Measurements from ENCODE around the gene ENDOV. TPM values are rescaled to one million over a fixed set of nuclear protein-coding genes. Genes with fewer than 3 reads are reported as not detected.

Gene ENDOV
- total and polyA plus RNA-seq, 2 donors (not counting 1 experiment from before 2014, with no cell fraction given): 13.1 to 28.7 TPM

- H3K4me1 ChIP-seq (ENCODE audit: control insufficient read depth, extremely low read depth, insufficient read depth, low read length): peaks cover 6% of the 10 kb centered on the region
These were observed 43.0 kb downstream of the ENDOV start for GRCh38 chr17:80458016-80458415.

GRCh38 chr17:80459234-80459633 is 44.3 kb downstream of the ENDOV start:
- TF ChIP-seq CTCF (conservative IDR thresholded peaks at IDR 0.05 in 1 of 2, IDR thresholded peaks at IDR 0.05 in 1 of 2; ENCODE audit: low read depth in 1 of 2, low read length in 2 of 2) (no peak), EZH2 (IDR thresholded peaks at IDR 0.05; ENCODE audit: low read length, missing control alignments) (no peak)
- no peaks in the 10 kb centered on the region for H3K9me3 ChIP-seq (ENCODE audit: control insufficient read depth, insufficient read depth, low read depth, low read length)
- H3K36me3 ChIP-seq (ENCODE audit: control insufficient read depth, insufficient read depth, low read length): no peaks in the 10 kb centered on the region
- no peak overlapping the region for H2AFZ ChIP-seq (ENCODE audit: low read length)
- H3K4me3 ChIP-seq (replicated peaks in 1 of 4; ENCODE audit: control extremely low read depth in 1 of 4, insufficient read depth in 1 of 4, low read depth in 3 of 4, low read length in 4 of 4): no peak overlapping the region
- H4K20me1 ChIP-seq (ENCODE audit: control insufficient read depth, extremely low read depth, insufficient read depth, low read length): no peaks in the 10 kb centered on the region
- peaks cover 4% of the 10 kb centered on the region for H3K4me1 ChIP-seq (ENCODE audit: control insufficient read depth, extremely low read depth, insufficient read depth, low read length)
- H3K27ac ChIP-seq (ENCODE audit: insufficient read depth, low read length): no peak overlapping the region
- no peak overlapping the region for H3K4me2 ChIP-seq (ENCODE audit: extremely low read depth, insufficient read depth, low read length)
- DNase-seq (ENCODE audit: low read depth in 2 of 2): no peak
- no peaks in the 10 kb centered on the region for H3K79me2 ChIP-seq (ENCODE audit: control insufficient read depth, insufficient read depth, low read length)
- H3K27me3 ChIP-seq (ENCODE audit: control insufficient read depth, insufficient read depth, low read length): no peaks in the 10 kb centered on the region
- H3K9ac ChIP-seq (ENCODE audit: insufficient read depth, low read length): no peak overlapping the region

More at GRCh38 chr17:80458016-80458415, 43.0 kb downstream of the ENDOV start:
- Histone ChIP-seq H3K4me3 (replicated peaks in 1 of 4; ENCODE audit: control extremely low read depth in 1 of 4, insufficient read depth in 1 of 4, low read depth in 3 of 4, low read length in 4 of 4) (no peak overlapping the region), H3K9ac (ENCODE audit: insufficient read depth, low read length) (no peak overlapping the region), H4K20me1 (ENCODE audit: control insufficient read depth, extremely low read depth, insufficient read depth, low read length) (no peaks in the 10 kb centered on the region), H3K27ac (ENCODE audit: insufficient read depth, low read length) (no peak overlapping the region), H2AFZ (ENCODE audit: low read length) (no peak overlapping the region), H3K79me2 (ENCODE audit: control insufficient read depth, insufficient read depth, low read length) (no peaks in the 10 kb centered on the region), H3K4me2 (ENCODE audit: extremely low read depth, insufficient read depth, low read length) (no peak overlapping the region), H3K36me3 (ENCODE audit: control insufficient read depth, insufficient read depth, low read length) (no peaks in the 10 kb centered on the region), H3K27me3 (ENCODE audit: control insufficient read depth, insufficient read depth, low read length) (no peaks in the 10 kb centered on the region), H3K9me3 (ENCODE audit: control insufficient read depth, insufficient read depth, low read depth, low read length) (no peaks in the 10 kb centered on the region)
- TF ChIP-seq EZH2 (IDR thresholded peaks at IDR 0.05; ENCODE audit: low read length, missing control alignments): no peak
- no peak for TF ChIP-seq CTCF (conservative IDR thresholded peaks at IDR 0.05 in 1 of 2, IDR thresholded peaks at IDR 0.05 in 1 of 2; ENCODE audit: low read depth in 1 of 2, low read length in 2 of 2)
- DNase-seq (ENCODE audit: low read depth in 2 of 2): no peak

- TF ChIP-seq CTCF (conservative IDR thresholded peaks at IDR 0.05 in 1 of 2, IDR thresholded peaks at IDR 0.05 in 1 of 2; ENCODE audit: low read depth in 1 of 2, low read length in 2 of 2): no peak
- TF ChIP-seq EZH2 (IDR thresholded peaks at IDR 0.05; ENCODE audit: low read length, missing control alignments): no peak
- no peaks in the 10 kb centered on the region for H3K9me3 ChIP-seq (ENCODE audit: control insufficient read depth, insufficient read depth, low read depth, low read length)
- H3K4me3 ChIP-seq (replicated peaks in 1 of 4; ENCODE audit: control extremely low read depth in 1 of 4, insufficient read depth in 1 of 4, low read depth in 3 of 4, low read length in 4 of 4): no peak overlapping the region
- no peak overlapping the region for H3K27ac ChIP-seq (ENCODE audit: insufficient read depth, low read length)
- no peaks in the 10 kb centered on the region for H3K79me2 ChIP-seq (ENCODE audit: control insufficient read depth, insufficient read depth, low read length)
- H2AFZ ChIP-seq (ENCODE audit: low read length): no peak overlapping the region
- H4K20me1 ChIP-seq (ENCODE audit: control insufficient read depth, extremely low read depth, insufficient read depth, low read length): no peaks in the 10 kb centered on the region
- no peaks in the 10 kb centered on the region for H3K36me3 ChIP-seq (ENCODE audit: control insufficient read depth, insufficient read depth, low read length)
- H3K4me1 ChIP-seq (ENCODE audit: control insufficient read depth, extremely low read depth, insufficient read depth, low read length): no peaks in the 10 kb centered on the region
- H3K27me3 ChIP-seq (ENCODE audit: control insufficient read depth, insufficient read depth, low read length): no peaks in the 10 kb centered on the region
- DNase-seq (ENCODE audit: low read depth in 2 of 2): no peak
- no peak overlapping the region for H3K4me2 ChIP-seq (ENCODE audit: extremely low read depth, insufficient read depth, low read length)
- no peak overlapping the region for H3K9ac ChIP-seq (ENCODE audit: insufficient read depth, low read length)
These were observed 45.5 kb downstream of the ENDOV start for GRCh38 chr17:80460429-80460834.

Measured in fibroblast of lung (primary cell).